OCI-LY7 (cell line): ENCODE results near the gene PFKFB3. TPM values are rescaled to one million over a fixed set of nuclear protein-coding genes. Genes with fewer than 3 reads are reported as not detected.
"Not testable (repeated sequence)": the region's sequence is repeated elsewhere in the genome, so short reads cannot be mapped to it uniquely, and the experiment has no call there.

Experiments used
- BruUV-seq: library from RNA; stranded (reverse); fragments of 400-500 nt; replicated peaks from 2 replicates; lab custom pipeline; 2021; lab: Mats Ljungman, UMichigan
- CTCF ChIA-PET: fragments of 300-600 bp; sonication (Branson Sonifier 250); formaldehyde crosslinking; loops from one replicate; lab custom pipeline; 2022; ENCODE audit warnings: antibody characterized with exemption; ENCODE audit not compliant: unreplicated experiment; lab: Charles Lee
- POLR2A ChIA-PET: fragments of 300-600 bp; sonication (Branson Sonifier 250); formaldehyde crosslinking; loops from one replicate; lab custom pipeline; 2022; ENCODE audit warnings: antibody characterized with exemption; lab: Charles Lee
- DNase-seq: peaks from one replicate; pipeline ENCODE4 v3.0.0-alpha.2; 2015; ENCODE audit warnings: low spot score
- H2AFZ ChIP-seq: fragments of 200-600 bp; sonication (generic), shearing (Covaris generic); 2 replicates; pipeline ENCODE4 v1.6.1; 2014; ENCODE audit warnings: mild to moderate bottlenecking, antibody characterized with exemption, low read length, moderate library complexity
- H3K27ac ChIP-seq: fragments of 200-600 bp; sonication (generic); 2 replicates; pipeline ENCODE4 v1.5.1; 2014; ENCODE audit warnings: mixed run types, low read depth, mild to moderate bottlenecking, moderate library complexity, low read length, inconsistent platforms; ENCODE audit not compliant: poor library complexity, severe bottlenecking
- H3K36me3 ChIP-seq: fragments of 200-600 bp; sonication (generic); 2 replicates; pipeline ENCODE4 v1.6.1; 2014; ENCODE audit warnings: mild to moderate bottlenecking, antibody characterized with exemption, low read length, moderate library complexity, mixed read lengths; ENCODE audit not compliant: insufficient read depth
- H3K4me1 ChIP-seq: fragments of 200-600 bp; sonication (generic); 2 replicates; pipeline ENCODE4 v1.5.1; 2014; ENCODE audit warnings: mild to moderate bottlenecking, low read length; ENCODE audit not compliant: insufficient read depth, poor library complexity, severe bottlenecking
- H3K4me2 ChIP-seq: fragments of 200-600 bp; sonication (generic); 2 replicates; pipeline ENCODE4 v1.6.1; 2014; ENCODE audit warnings: mild to moderate bottlenecking, low read length
- H3K4me3 ChIP-seq: fragments of 200-600 bp; sonication (generic); 2 replicates; pipeline ENCODE4 v1.5.1; 2014; ENCODE audit warnings: mild to moderate bottlenecking, low read depth, low read length; ENCODE audit not compliant: poor library complexity, severe bottlenecking
- H3K79me2 ChIP-seq: fragments of 200-600 bp; sonication (generic); 2 replicates; pipeline ENCODE4 v1.6.1; 2016; ENCODE audit warnings: low read depth, mild to moderate bottlenecking, low read length, moderate library complexity, mixed read lengths; ENCODE audit not compliant: insufficient read depth
- H3K9me2 ChIP-seq: fragments of 200-600 bp; sonication (generic); 2 replicates; pipeline ENCODE4 v1.6.1; 2016; ENCODE audit warnings: mild to moderate bottlenecking, low read length, mixed read lengths; ENCODE audit not compliant: insufficient read depth
- H3K9me3 ChIP-seq: fragments of 200-600 bp; sonication (generic); 2 replicates; pipeline ENCODE4 v1.6.1; 2014; ENCODE audit warnings: mild to moderate bottlenecking, mixed run types, low read length, mixed read lengths
- H4K20me1 ChIP-seq: fragments of 200-600 bp; sonication (generic); 2 replicates; pipeline ENCODE4 v1.6.1; 2014; ENCODE audit warnings: mild to moderate bottlenecking, antibody characterized with exemption, low read length, moderate library complexity, mixed read lengths; ENCODE audit not compliant: insufficient read depth
- CTCF ChIP-seq: fragments of 200-600 bp; sonication (generic); conservative IDR thresholded peaks from 2 replicates; pipeline ENCODE4 v1.5.1; 2014; ENCODE audit warnings: mild to moderate bottlenecking, antibody characterized with exemption, low read length, moderate library complexity, mixed read lengths
- EZH2phosphoT487 ChIP-seq: fragments of 200-600 bp; sonication (generic); IDR thresholded peaks from 2 replicates; pipeline ENCODE4 v1.6.1; 2018; ENCODE audit warnings: low read depth, borderline replicate concordance, mild to moderate bottlenecking, mixed run types, antibody characterized with exemption, low read length, moderate library complexity, mixed read lengths
- intact Hi-C: fragments of 100-400 bp; cut with micrococcal nuclease; formaldehyde crosslinking; loops from one replicate; pipeline ENCODE4 v1.10.0; 2022; ENCODE audit not compliant: unreplicated experiment
- total RNA-seq, 2 experiments: library from RNA; depleted of rRNA in 1 of 2; stranded (reverse); fragments of >200 nt in 1 of 2; shearing (Covaris generic) in 1 of 2; gene quantifications; 2 replicates each; pipeline ENCODE4 v1.2.3, GENCODE V29; 2014 to 2022

The PFKFB3 gene
- total RNA-seq, 2 experiments from 2014 or later: 33.7 to 50.7 TPM

GRCh38 chr10:6292741-6293151, 90.0 kb downstream of the PFKFB3 start:
- Histone ChIP-seq H3K9me3 (peaks cover 7% of the 10 kb centered on the region), H3K27ac (no peak overlapping the region), H3K4me2 (no peak overlapping the region), H3K36me3 (no peaks in the 10 kb centered on the region; the same call in 1 of the 2 replicates), H4K20me1 (no peaks in the 10 kb centered on the region), H3K4me3 (no peak overlapping the region), H2AFZ (no peak overlapping the region), H3K4me1 (peaks cover 29% of the 10 kb centered on the region), H3K79me2 (no peaks in the 10 kb centered on the region), H3K9me2 (no peaks in the 10 kb centered on the region)
- no peak for TF ChIP-seq CTCF
- TF ChIP-seq EZH2phosphoT487: no peak
- no TSS peak for BruUV-seq
- no peak for DNase-seq
- intact Hi-C loops: no loop called here
- ChIA-PET POLR2A (interaction anchor here (0.5 to 0.7 kb wide), 2 partner anchors 9 to 117 kb away, joined by 3 to 4 read pairs; no protein-coding TSS in a partner anchor), CTCF (no interaction called here)

- H3K36me3 ChIP-seq, H3K79me2 ChIP-seq, H3K9me3 ChIP-seq, H3K4me3 ChIP-seq, H3K4me2 ChIP-seq, BruUV-seq, H3K27ac ChIP-seq, POLR2A ChIA-PET, H2AFZ ChIP-seq, DNase-seq, H3K9me2 ChIP-seq, CTCF ChIA-PET, H4K20me1 ChIP-seq: not testable (repeated sequence)
- intact Hi-C loops: loop anchor here (5.0 kb wide), 1 partner anchor 106 kb away; no protein-coding TSS in a partner anchor
- peaks cover 59% of the 10 kb centered on the region for H3K4me1 ChIP-seq
Observed at GRCh38 chr10:6296425-6296824, 93.7 kb downstream of the PFKFB3 start.

- no peaks in the 10 kb centered on the region for H4K20me1 ChIP-seq
- H3K36me3 ChIP-seq: no peaks in the 10 kb centered on the region; the same call in 1 of the 2 replicates
- H2AFZ ChIP-seq: no peak overlapping the region
- peaks cover 7% of the 10 kb centered on the region for H3K9me3 ChIP-seq
- TF ChIP-seq EZH2phosphoT487 (no peak), CTCF (no peak)
- H3K4me1 ChIP-seq: peaks cover 59% of the 10 kb centered on the region
- ChIA-PET CTCF (no interaction called here), POLR2A (no interaction called here)
- no TSS peak for BruUV-seq
- no peaks in the 10 kb centered on the region for H3K79me2 ChIP-seq
- no peak overlapping the region for H3K4me3 ChIP-seq
- H3K27ac ChIP-seq: no peak overlapping the region
- no peak for DNase-seq
- no peak overlapping the region for H3K4me2 ChIP-seq
- no peaks in the 10 kb centered on the region for H3K9me2 ChIP-seq
- intact Hi-C loops: loop anchor here (5.0 kb wide), 1 partner anchor 105 kb away; no protein-coding TSS in a partner anchor
Observed at GRCh38 chr10:6296828-6297251, 94.1 kb downstream of the PFKFB3 start.
